NCI-H2227 treated with DMSO at 0.1 percent for 48 hours (cell line): ENCODE measurements around the gene IGSF21.

Experiments used
- DNase-seq: peaks from one replicate; lab custom pipeline; 2025; lab: John Stamatoyannopoulos, UW

The IGSF21 gene

DNA sequence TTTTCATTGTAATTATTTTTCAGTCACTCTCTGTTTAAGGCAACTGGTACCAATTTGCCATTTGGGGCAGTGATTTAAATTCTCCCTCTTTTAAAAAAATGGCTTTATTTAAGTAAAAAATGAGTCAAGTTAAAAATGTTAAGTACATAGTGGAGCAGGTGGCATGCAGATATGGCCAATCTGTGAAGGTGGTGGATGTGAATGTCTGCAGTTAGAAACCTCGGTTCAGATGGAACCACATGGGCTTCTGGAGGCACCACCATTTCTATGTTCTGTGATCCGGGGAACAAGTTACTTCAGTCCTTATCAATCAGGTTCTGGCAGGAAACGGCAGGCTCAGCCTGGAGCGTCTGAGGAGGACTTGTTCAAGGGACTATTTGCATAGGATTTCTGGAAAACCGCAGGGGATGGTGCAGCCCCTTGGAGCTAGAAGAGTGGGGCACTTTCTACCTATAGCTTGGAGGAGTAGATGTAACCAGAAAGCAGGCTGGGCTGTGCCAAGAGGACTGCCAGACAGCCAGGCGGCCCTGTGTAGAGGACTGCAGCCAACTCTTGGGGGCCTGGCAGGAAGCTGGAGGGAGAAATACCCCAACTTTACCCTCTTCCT is 12.3 kb downstream of the IGSF21 start:
- DNase-seq, result no peak

DNA sequence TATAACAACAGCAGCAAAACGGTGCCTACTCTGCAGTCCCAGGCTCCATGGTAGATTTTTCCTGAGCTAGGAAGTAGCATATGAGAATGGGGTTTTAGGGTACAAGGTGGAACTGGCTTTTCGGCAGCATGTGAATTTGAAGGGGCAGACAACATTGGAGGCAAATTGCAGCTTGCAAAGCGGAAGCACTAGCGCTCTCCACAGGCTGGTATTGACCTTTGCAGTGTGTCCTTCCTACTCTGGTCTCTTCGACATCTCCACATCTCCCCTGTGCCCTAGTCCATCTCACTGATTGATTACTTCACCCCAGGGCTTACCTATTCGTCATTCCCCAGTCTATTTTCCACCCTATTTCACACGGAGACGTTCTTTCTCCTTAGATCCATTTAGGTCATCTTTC is 13.0 kb downstream of the IGSF21 start:
- DNase-seq, result no peak

GRCh38 chr1:18121072-18121820 is 13.6 kb downstream of the IGSF21 start:
- no peak for DNase-seq

DNA sequence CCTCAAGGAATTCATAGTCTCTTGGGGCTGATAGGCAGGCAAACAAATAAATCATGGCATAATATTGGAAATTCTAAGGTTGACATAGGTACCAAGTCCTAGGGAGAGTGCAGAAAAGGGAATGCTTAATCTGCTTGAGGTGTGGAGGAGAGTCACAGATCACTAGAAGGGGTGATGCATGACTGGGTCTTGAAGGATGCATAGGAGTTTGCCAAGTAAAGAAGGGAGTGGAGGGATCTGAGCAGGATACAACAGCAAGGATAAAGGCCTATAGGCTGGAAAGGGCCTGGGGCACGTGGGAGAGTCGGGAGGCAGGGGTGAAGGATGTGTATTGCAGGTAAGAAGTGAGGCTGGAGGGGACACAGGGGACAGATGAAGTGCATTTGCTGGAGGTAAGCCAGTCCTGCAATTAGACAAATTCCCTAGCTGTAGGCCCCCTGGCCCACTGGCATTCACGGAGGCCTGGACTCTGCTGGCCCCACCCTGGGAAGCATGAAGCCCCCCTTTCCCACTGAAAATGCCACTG is 15.9 kb downstream of the IGSF21 start:
- DNase-seq, result no peak

- DNase-seq, result no peak
Measured at GRCh38 chr1:18124977-18125376, 17.4 kb downstream of the IGSF21 start.

GRCh38 chr1:18126616-18127015 is 19.0 kb downstream of the IGSF21 start:
- no peak for DNase-seq

DNA sequence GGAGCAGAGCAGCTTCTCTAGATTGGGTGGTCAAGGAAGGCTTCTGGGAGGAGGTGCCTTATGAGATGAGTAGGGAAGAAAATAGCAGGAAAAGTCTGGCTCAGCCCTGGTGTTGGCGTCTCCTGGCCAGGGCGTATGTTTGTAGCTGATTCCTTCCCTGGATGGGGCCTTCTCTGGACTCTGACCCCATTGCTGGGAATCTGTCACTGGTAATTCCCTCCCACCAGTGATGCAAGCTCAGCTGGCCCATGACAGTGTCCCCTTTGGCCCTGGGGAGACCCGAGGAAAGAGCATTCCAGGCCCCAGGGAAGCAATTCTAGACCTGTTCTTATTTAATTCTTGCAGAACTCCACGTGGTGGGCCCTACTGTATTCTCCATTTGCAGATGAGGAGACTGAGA is 20.7 kb downstream of the IGSF21 start:
- DNase-seq, result no peak

- no peak for DNase-seq
Measured at GRCh38 chr1:18130356-18130755, 22.8 kb downstream of the IGSF21 start.

DNA sequence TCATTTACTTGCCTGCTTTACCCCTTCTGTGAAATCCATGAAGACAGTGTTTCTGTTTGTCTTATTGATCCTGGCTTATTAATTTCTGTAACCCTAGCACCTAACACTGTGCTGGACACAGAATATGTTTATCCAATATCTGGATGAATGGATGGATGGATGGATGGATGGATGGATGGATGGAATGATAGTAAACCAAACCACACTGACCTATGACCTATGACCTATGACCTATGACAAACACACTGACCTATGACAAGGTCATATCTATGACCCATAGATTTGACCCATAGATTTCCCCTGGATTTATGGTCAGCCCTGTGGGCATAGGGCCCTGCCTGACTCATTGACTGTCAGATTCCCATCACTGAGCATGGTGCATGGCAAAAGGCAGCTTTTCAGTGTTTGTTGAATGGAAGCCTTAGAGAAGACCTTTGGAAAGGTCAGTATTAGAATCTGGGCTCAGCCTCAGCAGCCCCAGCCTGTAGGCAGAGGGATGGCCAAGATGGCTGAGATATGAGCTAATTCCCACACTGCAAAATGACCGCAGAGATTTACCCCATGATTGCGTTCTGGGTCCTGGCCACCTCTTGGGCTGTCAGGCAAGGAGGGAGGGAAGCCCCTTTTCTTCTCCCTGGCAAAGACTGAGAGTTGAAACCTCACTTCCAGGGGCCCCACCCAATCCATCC is 24.6 kb downstream of the IGSF21 start:
- no peak for DNase-seq

DNA sequence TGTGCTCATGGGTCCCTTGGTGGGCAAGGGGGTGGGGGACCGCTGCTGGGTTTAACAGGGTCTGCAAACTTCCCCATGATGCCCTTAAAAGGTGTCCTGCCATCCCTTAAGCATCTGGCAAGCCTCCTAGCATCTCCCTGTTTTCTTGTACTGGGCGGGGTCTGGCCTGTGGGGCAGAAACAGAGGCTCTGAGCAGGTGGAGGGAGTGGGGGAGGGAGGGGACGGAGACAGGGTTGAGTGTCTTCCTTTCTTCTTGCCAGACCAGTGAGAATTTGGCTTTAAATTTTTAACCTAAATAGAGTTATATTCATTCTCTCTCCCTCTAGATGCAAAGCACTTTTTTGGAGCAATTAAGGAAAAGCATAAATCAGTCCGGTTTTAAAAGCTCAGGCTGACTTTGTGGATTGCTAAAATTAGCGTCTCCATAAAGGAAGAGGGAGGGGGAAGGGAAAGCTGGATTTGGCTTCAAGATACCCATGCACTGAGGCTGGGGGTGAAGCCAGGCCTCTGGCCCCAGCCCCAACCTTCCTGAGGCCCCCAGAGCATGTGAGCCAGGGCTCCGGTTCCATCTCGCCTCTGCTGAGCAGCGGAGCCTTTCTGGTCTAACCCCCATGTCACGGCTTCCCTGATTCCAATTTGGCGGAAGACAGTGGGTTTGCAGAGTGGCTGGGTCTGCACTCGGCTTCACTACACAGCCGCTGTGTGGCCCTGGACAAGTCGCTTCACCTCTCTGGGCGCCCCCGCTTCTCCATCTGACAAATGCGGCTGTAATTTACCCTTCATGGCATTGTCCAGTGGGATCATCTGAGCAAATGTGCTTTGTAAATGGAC is 25.3 kb downstream of the IGSF21 start:
- DNase-seq, result no peak

GRCh38 chr1:18134324-18135046 is 26.9 kb downstream of the IGSF21 start:
- DNase-seq, result no peak

- DNase-seq, result no peak
Measured at GRCh38 chr1:18137759-18138345, 30.3 kb downstream of the IGSF21 start.

- no peak for DNase-seq
Measured at GRCh38 chr1:18139198-18139981, 31.8 kb downstream of the IGSF21 start.

- DNase-seq, result no peak
Measured at GRCh38 chr1:18140411-18140810, 32.8 kb downstream of the IGSF21 start.

DNA sequence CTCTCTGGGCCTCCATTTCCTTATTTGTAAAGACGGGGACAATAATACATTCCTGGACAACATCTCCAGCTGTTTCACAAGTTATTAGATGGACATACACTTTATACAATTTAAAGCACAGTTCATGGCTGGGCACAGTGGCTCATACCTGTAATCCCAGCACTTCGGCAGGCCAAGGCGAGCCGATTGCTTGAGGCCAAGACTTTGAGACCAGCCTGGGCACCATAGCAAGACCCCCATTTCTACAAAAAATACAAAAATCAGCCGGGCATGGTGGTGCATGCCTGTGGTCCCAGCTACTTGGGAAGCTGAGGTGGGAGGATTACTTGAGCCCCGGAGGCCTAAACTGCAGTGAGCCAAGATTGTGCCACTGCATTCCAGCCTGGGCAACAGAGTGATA is 34.1 kb downstream of the IGSF21 start:
- no peak for DNase-seq

DNA sequence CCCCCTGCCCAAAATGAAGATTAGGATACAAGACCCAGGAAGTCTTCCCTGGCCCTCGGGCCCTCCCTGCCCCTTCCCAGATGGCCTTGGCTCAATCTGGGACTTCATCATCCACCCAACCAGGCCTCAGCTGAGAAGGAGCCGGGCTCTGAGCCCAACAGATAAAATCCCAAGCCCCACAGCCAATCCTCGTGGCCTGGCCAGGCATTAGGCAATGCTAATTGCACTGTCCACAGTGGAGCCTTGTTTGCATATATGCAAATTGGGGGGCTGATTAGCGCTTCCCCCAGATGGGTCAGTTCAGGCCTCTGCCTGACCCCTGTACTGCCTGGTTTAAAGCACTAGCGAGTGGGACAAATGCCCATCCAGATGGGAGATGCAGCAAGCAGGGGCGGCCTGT is 34.9 kb downstream of the IGSF21 start:
- no peak for DNase-seq

DNA sequence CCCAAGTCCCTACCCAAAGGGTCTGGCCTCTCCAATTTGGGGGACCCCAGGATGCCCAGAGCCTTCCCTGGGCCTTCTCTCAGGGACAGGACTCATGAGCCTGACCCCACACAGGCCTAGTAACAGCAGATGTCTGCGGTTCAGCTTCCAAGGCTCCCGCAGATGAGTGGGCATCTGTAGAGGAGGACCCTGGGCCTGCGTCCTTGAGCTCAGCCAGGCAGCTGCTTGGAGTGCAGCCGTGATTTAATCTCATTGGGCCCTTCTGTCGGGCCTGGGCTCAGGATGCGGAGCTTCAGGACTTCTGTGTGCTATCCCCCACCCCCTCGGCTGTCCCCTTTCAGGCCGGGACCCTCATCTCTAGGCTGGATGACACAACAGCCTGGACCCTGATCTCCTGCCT is 35.4 kb downstream of the IGSF21 start:
- no peak for DNase-seq

GRCh38 chr1:18144062-18144461 is 36.5 kb downstream of the IGSF21 start:
- DNase-seq, result no peak

- no peak for DNase-seq
Measured at GRCh38 chr1:18144916-18145647, 37.5 kb downstream of the IGSF21 start.
